HG02943 (cell line): ENCODE results near the gene TYRO3.
"Not testable (repeated sequence)": the region's sequence is repeated elsewhere in the genome, so short reads cannot be mapped to it uniquely, and the experiment has no call there.

Experiments used
- ATAC-seq: cut with Tn5 transposase; IDR thresholded peaks from one replicate; pipeline ENCODE4 v1.9.1; 2021; ENCODE audit warnings: mild to moderate bottlenecking, low read depth, moderate library complexity; ENCODE audit not compliant: unreplicated experiment

TYRO3 gene

DNA sequence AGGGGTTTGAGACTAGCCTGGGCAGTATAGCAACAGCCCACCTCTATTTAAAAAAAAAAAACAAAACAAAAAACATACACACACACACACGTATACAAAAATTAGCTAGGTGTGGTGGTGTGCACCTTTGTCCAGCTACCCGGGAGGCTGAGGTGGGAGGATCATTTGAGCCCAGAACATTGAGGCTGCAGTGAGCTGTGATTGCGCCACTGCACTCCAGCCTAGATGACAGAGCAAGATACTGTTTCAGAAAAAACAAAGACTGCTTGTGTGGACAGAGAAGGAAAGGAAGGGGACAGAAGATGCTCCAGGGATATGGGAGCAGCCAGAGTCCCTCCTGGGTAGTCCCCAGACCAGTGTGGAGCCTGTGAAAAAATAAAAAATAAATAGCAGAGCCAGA, 12.9 kb downstream of the TYRO3 start:
- ATAC-seq: no peak

DNA sequence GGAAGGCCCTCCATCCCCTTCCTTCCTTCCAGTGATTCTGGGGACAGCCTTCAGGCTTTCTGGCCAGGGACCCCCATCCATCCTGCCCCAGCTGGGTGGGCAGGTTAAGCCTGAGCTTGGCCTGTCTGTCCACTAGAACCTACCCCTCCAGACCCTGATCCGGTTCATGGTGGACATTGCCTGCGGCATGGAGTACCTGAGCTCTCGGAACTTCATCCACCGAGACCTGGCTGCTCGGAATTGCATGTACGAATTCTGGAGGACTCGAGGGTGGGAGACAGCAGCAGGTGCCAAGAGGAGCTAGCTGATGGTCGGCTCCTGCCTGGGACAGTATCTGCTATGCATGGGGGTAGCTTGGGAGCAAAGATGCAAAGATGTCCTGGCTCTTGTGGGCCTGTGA, 13.9 kb downstream of the TYRO3 start:
- ATAC-seq: no peak

DNA sequence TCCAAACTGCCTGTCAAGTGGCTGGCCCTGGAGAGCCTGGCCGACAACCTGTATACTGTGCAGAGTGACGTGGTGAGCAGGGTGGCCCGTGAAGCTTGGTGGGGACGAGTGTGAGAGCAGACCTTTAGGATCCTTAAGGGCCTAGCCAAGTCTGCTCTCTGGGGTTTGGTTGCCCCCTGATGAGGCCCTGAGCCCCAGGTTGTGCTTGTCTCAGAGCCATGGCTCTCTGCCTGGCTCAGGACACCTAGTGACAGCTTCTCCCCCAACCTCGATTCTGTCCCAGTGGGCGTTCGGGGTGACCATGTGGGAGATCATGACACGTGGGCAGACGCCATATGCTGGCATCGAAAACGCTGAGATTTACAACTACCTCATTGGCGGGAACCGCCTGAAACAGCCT, 14.4 kb downstream of the TYRO3 start:
- no peak for ATAC-seq

DNA sequence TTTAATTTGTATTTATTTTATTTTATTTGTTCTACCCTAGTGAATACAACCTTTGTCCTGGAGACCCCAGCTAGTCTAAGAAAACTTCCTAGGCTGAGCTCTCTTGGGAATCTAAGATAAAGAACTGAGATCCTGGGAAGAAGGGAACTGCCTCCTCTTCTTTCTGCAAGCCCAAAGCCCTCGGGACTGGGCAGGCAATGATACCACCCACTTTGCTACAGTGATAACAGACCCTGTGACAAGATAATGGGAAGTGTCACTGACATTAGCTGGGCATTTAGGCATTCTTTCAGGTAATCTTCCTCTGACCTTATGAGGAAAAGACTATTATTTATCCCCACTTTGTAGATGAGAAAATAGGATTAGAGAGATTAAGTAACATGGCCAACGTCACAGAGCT, 15.1 kb downstream of the TYRO3 start:
- ATAC-seq: no peak

DNA sequence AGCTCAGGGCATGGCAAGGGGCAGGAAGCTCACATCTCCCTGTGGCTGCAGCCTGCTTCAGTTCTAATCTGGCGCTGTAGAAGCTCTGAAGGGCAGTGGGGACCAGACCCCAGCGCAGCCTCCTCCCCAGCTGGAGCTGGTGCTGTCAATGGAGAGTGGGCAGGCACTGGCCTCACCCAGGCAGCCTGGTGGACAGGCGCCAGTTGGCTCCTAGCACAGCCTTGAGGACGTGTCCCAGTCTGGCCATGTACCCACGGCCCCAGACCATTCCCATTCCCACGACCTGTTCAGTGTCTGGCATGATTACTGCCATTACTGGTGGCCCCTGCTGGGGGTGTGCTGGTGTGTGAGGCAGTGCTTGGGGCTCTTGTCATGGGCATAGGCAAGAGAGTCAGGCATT, 16.3 kb downstream of the TYRO3 start:
- no peak for ATAC-seq

DNA sequence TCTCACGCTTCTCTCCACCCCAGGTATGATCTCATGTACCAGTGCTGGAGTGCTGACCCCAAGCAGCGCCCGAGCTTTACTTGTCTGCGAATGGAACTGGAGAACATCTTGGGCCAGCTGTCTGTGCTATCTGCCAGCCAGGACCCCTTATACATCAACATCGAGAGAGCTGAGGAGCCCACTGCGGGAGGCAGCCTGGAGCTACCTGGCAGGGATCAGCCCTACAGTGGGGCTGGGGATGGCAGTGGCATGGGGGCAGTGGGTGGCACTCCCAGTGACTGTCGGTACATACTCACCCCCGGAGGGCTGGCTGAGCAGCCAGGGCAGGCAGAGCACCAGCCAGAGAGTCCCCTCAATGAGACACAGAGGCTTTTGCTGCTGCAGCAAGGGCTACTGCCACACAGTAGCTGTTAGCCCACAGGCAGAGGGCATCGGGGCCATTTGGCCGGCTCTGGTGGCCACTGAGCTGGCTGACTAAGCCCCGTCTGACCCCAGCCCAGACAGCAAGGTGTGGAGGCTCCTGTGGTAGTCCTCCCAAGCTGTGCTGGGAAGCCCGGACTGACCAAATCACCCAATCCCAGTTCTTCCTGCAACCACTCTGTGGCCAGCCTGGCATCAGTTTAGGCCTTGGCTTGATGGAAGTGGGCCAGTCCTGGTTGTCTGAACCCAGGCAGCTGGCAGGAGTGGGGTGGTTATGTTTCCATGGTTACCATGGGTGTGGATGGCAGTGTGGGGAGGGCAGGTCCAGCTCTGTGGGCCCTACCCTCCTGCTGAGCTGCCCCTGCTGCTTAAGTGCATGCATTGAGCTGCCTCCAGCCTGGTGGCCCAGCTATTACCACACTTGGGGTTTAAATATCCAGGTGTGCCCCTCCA, 19.1 kb downstream of the TYRO3 start:
- ATAC-seq: no peak

DNA sequence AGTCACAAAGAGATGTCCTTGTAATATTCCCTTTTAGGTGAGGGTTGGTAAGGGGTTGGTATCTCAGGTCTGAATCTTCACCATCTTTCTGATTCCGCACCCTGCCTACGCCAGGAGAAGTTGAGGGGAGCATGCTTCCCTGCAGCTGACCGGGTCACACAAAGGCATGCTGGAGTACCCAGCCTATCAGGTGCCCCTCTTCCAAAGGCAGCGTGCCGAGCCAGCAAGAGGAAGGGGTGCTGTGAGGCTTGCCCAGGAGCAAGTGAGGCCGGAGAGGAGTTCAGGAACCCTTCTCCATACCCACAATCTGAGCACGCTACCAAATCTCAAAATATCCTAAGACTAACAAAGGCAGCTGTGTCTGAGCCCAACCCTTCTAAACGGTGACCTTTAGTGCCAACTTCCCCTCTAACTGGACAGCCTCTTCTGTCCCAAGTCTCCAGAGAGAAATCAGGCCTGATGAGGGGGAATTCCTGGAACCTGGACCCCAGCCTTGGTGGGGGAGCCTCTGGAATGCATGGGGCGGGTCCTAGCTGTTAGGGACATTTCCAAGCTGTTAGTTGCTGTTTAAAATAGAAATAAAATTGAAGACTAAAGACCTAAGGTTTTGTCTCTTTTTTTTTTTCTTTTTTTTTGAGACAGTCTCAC, 19.8 kb downstream of the TYRO3 start:
- ATAC-seq: no peak

DNA sequence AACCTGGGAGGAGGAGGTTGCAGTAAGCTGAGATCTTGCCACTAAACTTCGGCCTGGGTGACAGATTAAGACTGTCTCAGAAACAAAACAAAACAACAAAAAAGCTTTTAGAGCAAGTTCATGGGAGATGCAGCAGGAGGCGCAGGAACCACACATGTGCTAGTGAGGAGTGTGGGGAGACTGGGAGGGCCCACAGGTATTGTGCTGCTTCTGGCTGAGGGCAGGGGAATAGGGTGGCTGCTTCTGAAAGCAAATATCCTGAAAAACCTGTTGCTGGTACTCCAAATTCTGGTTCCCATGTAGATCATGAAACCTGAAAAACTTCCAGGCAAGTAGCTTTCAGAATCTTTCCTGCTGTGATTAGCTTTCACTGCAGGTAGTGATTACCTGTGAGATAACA, 22.1 kb downstream of the TYRO3 start:
- no peak for ATAC-seq

DNA sequence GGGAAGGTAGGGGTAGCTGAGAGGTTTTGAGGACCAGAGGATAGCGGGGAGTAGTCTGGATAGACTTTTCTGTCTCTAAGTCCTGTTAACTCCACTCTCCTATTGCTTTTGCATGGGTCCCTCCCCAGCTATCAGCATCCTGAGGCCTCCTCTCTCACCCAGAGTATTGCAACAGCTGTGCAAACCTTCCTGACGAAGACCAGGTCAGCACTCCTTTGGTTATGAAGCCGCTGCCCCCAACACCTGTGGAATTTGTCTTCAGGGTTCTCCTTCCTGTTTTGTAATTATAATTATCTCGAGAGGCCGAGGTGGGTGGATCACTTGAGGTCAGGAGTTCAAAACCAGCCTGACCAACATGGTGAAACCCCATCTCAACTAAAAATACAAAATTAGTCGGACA, 24.8 kb downstream of the TYRO3 start:
- ATAC-seq: no peak

DNA sequence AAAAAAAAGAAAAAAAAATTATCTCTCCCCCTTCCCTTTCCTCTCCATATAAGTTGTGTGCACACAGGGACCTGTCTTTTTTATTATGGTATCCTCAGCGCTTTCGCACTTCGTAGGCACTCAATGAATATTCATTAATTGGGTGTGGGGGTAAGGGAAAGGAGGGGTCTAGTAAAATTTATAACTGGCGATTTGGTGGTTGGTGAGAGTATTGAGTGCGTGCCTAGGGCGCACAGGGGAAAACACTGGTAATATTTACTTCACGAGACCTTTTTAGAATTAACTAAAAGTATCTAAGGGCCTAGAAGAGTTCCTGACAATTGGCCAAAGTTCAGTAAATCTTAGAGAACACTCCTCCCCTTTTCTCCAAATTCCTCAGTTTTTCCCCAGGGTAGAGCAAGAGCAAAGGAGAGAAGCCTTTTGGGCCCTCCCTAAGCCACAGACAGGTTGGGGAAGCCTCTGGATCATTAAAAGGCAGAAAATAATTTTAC, 25.7 kb downstream of the TYRO3 start:
- ATAC-seq: no peak

DNA sequence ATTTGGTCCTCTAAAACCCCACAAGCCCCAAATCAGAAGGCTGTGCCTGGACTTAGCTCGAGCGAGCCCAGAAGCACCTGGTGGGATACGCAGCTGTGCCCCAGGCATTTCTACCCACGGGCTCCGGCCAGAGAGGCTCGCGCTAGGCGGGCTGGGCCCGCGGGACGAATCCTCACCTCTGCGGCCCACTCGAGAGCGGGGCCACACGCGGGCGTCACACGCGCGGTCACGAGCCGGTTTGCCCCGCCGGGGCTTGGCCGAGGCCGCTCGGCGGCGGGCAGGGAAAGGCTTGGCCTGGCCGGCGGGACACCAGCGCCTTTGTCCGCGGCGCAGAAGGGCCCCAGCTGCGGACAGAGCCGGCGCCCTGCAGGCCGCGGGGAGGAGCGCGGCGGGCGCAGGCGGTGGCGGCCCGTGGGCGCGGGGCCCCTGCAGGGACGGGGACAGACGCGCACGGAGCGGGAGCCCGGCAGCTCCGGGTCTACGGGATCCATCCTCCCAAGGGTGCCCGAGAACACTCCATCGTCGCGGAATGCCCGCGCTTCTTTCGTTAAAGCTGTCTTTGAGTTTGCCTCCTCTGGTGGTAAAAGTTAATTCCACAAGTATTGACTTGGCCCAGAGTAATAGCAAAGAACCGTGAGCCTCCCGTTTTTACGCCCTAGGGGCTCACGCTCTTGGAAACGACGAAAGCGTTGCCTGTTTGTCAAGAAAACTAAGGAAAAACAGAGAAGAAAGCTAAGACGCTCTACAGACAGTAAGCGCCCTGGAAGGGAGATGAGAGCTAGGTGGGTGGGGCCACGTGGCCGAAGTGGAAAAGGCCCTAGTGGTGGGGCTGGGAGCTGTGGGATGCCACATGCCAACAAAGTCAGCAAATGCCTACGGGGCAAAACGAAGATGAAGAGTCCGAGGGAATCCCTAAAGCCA, 26.4 kb downstream of the TYRO3 start:
- no peak for ATAC-seq

DNA sequence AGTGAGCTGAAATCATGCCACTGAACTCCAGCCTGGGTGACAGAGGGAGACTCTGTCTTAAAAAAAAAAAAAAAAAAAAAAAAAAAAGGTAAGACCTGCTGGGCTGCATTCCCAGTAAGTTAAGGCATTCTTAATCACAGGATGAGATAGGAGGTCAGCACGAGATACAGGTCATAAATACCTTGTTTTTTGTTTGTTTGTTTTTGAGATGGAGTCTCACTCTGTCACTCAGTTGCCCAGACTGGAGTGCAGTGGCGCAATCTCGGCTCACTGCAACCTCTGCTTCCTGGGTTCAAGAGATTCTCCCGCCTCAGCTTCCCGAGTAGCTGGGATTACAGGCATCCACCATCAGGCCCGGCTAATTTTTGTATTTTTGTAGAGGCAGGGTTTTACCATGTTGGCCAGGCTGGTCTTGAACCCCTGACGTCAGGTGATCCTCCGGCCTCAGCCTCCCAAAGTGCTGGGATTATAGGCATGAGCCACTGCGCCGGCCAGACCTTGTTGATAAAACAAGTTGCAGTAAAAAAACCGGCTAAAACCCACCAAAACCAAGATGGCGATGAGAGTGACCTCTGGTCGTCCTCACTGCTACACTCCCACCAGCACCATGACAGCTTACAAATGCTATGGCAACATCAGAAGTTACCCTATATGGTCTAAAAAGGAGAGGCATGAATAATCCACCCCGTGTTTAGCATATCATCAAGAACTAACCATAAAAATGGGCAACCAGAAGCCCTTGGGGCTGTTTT, 27.7 kb downstream of the TYRO3 start:
- ATAC-seq: not testable (repeated sequence)

DNA sequence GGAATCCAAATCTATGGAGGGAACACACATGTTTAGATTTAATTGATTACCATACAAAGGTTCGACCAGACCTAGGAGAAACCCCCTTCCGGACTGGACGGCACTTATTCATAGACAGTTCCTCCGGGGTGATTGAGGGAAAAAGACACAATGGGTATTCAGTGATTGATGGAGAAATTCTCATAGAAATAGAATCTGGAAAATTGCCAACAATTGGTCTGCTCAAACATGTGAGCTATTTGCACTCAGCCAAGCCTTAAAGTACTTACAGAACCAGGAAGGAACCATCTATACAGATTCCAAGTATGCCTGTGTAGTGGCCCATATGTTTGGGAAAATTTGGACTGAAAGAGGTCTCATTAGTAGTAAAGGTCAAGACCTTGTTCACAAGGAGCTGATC, 30.0 kb downstream of the TYRO3 start:
- ATAC-seq: not testable (repeated sequence)

DNA sequence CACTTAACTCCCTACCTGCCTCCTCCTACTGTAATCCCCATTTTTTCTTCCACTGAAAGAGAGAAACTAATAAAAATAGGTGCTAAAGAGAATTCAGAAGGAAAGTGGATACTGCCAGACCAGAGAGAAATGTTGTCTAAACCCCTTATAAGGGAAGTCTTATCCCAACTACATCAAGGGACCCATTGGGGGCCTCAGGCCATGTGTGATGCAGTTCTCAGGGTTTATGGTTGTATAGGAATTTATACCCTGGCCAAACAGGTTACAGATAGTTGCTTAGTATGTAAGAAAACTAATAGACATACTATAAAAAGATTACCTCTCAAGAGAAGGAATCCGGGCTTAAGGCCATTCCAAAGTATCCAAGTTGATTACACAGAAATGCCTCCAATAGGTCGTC, 30.6 kb downstream of the TYRO3 start:
- not testable (repeated sequence) for ATAC-seq

DNA sequence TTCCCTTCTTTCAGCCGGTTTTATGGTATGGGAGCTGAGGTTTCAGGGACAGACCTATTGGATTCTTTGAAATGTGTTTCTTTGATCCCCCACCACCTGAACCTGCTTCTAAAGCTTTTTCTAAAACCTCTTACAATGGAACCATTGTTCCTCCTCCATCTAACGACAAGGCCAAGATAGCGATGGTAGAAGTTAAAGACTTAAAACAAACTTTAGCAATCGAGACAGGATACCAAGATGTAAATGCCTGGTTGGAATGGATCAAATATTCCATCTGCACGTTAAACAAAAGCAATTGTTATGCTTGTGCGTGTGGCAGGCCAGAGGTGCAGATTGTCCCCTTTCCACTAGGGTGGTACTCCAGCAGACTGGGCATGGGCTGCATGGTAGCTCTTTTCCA, 32.2 kb downstream of the TYRO3 start:
- not testable (repeated sequence) for ATAC-seq

DNA sequence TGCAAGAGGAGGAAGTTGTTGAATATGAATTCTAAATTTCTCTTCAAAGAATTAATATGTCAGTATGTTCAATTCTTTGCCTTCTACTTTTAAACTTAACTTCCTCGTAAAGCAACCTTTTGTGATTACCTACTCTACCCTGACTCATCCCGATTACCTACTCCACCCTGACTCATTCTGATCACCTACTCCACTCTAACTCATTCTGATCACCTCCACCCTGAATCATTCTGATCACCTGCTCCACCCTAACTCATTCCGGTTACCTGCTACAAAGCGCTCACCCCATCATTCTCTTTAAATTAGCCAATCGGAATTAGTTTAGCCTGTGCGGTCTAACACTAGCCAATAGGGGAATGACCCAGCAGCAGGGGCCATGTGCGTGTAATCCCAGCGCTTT, 33.7 kb downstream of the TYRO3 start:
- ATAC-seq: not testable (repeated sequence)

DNA sequence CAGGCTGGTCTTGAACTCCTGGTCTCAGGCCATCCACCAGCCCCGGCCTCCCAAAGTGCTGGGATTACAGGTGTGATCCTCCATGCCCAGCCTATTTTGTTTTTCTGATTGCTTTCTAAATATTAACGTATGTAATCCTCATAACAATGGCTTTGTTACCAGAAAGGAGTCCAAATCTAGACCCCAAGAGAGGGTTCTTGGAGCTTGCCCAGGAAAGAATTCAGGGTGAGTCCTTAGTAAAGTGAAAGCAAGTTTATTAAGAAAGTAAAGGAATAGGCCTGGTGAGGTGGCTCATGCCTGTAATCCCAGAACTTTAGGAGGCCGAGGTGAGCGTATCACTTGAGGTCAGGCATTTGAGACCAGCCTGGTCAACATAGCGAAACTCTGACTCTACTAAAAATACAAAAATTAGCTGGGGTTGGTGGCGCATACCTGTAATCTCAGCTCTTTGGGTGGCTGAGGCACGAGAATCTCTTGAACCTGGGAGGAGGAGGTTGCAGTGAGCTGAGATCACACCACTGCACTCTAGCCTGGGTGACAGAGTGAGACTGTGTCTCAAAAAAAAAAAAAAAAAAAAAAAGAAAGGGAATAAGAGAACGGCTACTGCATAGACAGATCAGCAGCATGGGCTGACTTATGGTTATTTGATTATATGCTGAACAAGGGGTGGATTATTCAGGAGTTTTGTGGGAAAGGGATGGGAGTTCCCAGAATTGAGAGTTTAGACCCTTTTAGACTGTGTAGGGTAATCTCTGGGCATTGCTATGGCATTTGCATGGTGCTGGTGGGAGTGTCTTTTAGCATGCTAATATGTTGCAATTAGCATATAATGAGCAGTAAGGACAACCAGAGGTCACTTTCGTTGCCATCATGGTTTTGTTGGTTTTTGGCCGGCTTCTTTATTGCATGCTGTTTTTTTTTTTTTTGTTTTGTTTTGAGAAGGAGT, 36.1 kb downstream of the TYRO3 start:
- ATAC-seq: no peak

DNA sequence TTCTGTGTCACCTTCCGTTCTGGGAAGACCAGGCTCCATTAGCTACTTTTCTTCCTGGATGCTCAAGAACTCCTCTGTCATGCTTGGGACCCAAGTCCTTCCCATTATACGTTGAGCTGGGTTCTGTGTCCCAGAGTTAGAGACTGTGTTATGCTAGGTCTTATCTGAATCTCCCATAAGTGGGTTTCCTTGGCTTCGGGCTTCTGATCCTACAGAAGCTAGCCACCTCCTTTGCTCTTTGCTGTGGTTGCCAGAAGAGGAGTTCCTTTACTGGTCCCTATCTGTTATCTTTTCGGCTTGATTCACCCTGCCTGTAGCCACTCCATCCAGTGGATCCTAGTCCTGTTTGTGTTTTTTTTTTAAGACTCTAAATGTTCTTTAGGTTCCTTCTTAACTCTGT, 38.0 kb downstream of the TYRO3 start:
- ATAC-seq: no peak

DNA sequence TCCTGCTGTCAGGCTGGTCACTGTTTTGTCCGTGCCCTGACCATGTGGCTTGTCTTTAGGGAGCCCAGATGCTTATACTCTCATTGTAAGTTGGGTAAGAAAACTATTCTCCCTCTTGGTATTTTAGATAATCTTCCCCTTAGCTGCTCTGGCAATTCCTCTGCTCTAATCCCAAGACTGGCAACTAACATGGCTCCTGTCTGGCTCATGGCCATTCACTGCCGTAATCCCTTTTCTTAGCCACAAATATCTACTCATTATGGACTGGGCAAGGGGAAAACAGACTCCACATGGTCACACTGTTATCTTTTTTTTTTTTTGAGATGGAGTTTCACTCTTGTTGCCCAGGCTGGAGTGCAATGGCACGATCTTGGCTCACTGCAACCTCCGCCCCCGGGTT, 38.8 kb downstream of the TYRO3 start:
- no peak for ATAC-seq
